ENCODE results near the gene LHFPL3.

Gene LHFPL3

DNA sequence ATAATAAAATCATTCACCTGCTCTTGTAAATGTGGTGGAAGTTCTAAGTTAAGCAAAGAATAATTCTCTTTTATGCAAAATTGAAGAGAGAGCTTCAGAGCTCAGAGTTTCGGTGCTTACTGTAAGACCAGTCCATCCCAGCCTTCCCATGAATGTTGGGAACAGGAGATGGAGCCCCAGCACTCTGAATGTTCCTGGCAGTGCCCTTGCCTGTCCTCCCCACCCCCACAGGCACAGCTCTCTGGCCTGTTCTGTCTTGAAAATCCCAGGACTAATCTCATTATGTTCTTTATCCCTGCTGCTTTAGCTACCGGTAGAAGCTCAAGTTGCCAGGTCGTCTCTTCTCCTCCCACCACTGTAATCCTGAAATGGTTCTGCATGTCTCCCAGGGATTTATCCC lies 29.1 kb upstream of the LHFPL3 start:
- ChIA-PET POLR2A (no interaction called here), CTCF (no interaction called here)
- Histone ChIP-seq H3K27ac (ENCODE audit: insufficient read depth in 1 of 2, low read depth in 1 of 2, low read length in 2 of 2, poor library complexity in 1 of 2, severe bottlenecking in 2 of 2) (no peak overlapping the region), H3K36me3 (ENCODE audit: control insufficient read depth in 4 of 4, insufficient read depth in 4 of 4, low read length in 3 of 4) (no peaks in the 10 kb centered on the region), H3K9me3 (ENCODE audit: control extremely low read depth in 1 of 5, control insufficient read depth in 4 of 5, insufficient read depth in 2 of 5, low read depth in 1 of 5, low read length in 4 of 5) (peaks cover 0 to 5% (median 0%) of the 10 kb centered on the region in 5 experiments), H3K4me1 (ENCODE audit: control extremely low read depth in 1 of 4, control insufficient read depth in 4 of 4, insufficient read depth in 4 of 4, low read length in 3 of 4) (no peaks in the 10 kb centered on the region), H3K4me3 (ENCODE audit: control insufficient read depth in 1 of 7, extremely low read depth in 1 of 7, insufficient read depth in 4 of 7, low read depth in 2 of 7, low read length in 6 of 7) (no peak overlapping the region), H3K27me3 (replicated peaks in 2 of 5; ENCODE audit: control insufficient read depth in 4 of 5, insufficient read depth in 5 of 5, low read length in 4 of 5) (no peaks in the 10 kb centered on the region)
- WGBS (ENCODE audit: insufficient coverage): 86% methylated on average over 3 of the region's 3 CpGs
- no peak for DNase-seq

DNA sequence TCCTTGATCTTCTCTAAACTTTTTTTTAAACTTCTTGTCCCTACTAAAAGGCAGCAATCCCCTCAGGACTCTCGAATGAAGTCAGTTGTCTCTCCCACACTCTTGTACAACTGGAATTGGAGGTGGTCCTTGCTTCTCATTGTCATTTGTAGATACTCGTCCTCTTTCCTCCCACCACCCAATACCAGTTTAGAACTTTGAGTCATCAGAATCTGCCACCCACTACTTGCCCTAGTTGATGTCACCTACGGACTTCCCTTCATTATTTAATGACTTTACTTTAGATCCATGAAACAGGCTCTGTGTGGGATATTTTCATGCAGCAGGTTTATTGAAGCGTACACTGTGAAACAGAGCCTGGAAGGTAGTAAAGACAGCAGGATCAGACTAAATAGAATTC lies 28.6 kb upstream of the LHFPL3 start:
- ChIA-PET POLR2A (no interaction called here), CTCF (no interaction called here)
- 68% methylated on average over 4 of the region's 4 CpGs for WGBS (ENCODE audit: insufficient coverage)
- Histone ChIP-seq H3K4me1 (ENCODE audit: control extremely low read depth in 1 of 4, control insufficient read depth in 4 of 4, insufficient read depth in 4 of 4, low read length in 3 of 4) (no peaks in the 10 kb centered on the region), H3K4me3 (ENCODE audit: control insufficient read depth in 1 of 7, extremely low read depth in 1 of 7, insufficient read depth in 4 of 7, low read depth in 2 of 7, low read length in 6 of 7) (no peak overlapping the region), H3K36me3 (ENCODE audit: control insufficient read depth in 4 of 4, insufficient read depth in 4 of 4, low read length in 3 of 4) (no peaks in the 10 kb centered on the region), H3K27ac (ENCODE audit: insufficient read depth in 1 of 2, low read depth in 1 of 2, low read length in 2 of 2, poor library complexity in 1 of 2, severe bottlenecking in 2 of 2) (no peak overlapping the region), H3K27me3 (replicated peaks in 2 of 5; ENCODE audit: control insufficient read depth in 4 of 5, insufficient read depth in 5 of 5, low read length in 4 of 5) (no peaks in the 10 kb centered on the region), H3K9me3 (ENCODE audit: control extremely low read depth in 1 of 5, control insufficient read depth in 4 of 5, insufficient read depth in 2 of 5, low read depth in 1 of 5, low read length in 4 of 5) (peaks cover 0 to 5% (median 0%) of the 10 kb centered on the region in 5 experiments)
- DNase-seq: no peak

DNA sequence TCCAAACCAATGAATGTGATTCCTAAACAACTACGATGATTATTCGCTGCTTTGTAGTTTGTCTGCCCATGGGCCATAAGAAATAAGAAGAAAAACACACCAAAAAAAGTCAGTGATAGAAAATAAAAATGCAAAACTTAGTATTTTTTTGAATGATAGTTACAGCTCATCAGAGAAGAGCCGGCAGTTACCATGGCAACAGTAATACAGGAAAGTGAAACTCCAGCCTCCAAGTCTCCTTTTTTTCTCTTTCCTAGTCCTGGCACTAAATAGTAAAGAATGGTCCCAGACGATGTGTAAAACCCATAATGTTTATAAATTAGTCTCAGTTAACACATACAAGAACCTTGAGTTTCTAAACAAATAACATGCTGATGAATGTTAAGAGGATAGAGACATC lies 21.6 kb upstream of the LHFPL3 start:
- 67% methylated on average over 1 of the region's 4 CpGs for WGBS (ENCODE audit: insufficient coverage)
- POLR2A ChIA-PET: no interaction called here
- Histone ChIP-seq H3K27me3 (replicated peaks in 2 of 5; ENCODE audit: control insufficient read depth in 4 of 5, insufficient read depth in 5 of 5, low read length in 4 of 5) (no peaks in the 10 kb centered on the region), H3K36me3 (ENCODE audit: control insufficient read depth in 4 of 4, insufficient read depth in 4 of 4, low read length in 3 of 4) (no peaks in the 10 kb centered on the region), H3K4me1 (ENCODE audit: control extremely low read depth in 1 of 4, control insufficient read depth in 4 of 4, insufficient read depth in 4 of 4, low read length in 3 of 4) (no peaks in the 10 kb centered on the region), H3K9me3 (ENCODE audit: control extremely low read depth in 1 of 5, control insufficient read depth in 4 of 5, insufficient read depth in 2 of 5, low read depth in 1 of 5, low read length in 4 of 5) (no peaks in the 10 kb centered on the region), H3K27ac (ENCODE audit: insufficient read depth in 1 of 2, low read depth in 1 of 2, low read length in 2 of 2, poor library complexity in 1 of 2, severe bottlenecking in 2 of 2) (no peak overlapping the region), H3K4me3 (ENCODE audit: control insufficient read depth in 1 of 7, extremely low read depth in 1 of 7, insufficient read depth in 4 of 7, low read depth in 2 of 7, low read length in 6 of 7) (no peak overlapping the region)
- no peak for DNase-seq
- CTCF ChIA-PET: no interaction called here

DNA sequence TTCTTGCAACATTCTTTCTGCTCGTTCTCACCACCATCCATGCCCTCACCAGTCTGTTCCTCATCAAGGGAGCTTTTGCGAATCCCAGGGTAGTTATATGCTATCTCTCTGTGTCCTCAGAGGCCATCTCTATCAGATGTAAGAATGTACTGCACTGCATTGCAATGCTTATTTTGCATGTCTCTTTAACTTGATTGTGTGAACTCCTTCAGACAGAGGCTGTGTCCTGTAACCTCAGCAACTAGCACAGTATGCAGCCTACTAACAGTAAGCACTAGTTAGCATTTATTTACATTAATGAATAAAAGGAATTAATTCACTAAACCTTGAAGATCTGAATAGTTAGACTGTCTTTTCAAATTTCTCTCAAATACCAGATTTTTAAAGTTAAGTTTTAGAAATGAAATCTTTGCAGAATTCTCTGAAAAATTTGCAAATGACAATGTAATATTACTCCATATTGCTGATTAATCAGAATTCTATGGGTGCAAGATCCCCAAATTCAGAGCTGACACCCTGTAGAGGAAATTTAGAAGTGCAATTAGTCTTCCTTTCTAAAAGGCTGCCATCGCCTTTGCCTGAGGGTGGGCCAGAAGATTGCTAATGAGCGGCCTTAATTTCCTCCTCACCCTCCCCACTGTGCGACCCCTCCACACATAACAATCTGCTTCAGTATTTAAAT lies 10.3 kb upstream of the LHFPL3 start:
- Histone ChIP-seq H3K9me3 (ENCODE audit: control extremely low read depth in 1 of 5, control insufficient read depth in 4 of 5, insufficient read depth in 2 of 5, low read depth in 1 of 5, low read length in 4 of 5) (peaks cover 2 to 11% (median 3%) of the 10 kb centered on the region in 5 experiments), H3K4me3 (ENCODE audit: control insufficient read depth in 1 of 7, extremely low read depth in 1 of 7, insufficient read depth in 4 of 7, low read depth in 2 of 7, low read length in 6 of 7) (no peak overlapping the region), H3K27me3 (replicated peaks in 2 of 5; ENCODE audit: control insufficient read depth in 4 of 5, insufficient read depth in 5 of 5, low read length in 4 of 5) (no peaks in the 10 kb centered on the region), H3K36me3 (ENCODE audit: control insufficient read depth in 4 of 4, insufficient read depth in 4 of 4, low read length in 3 of 4) (no peaks in the 10 kb centered on the region), H3K27ac (ENCODE audit: insufficient read depth in 1 of 2, low read depth in 1 of 2, low read length in 2 of 2, poor library complexity in 1 of 2, severe bottlenecking in 2 of 2) (no peak overlapping the region), H3K4me1 (ENCODE audit: control extremely low read depth in 1 of 4, control insufficient read depth in 4 of 4, insufficient read depth in 4 of 4, low read length in 3 of 4) (no peaks in the 10 kb centered on the region)
- ChIA-PET CTCF (no interaction called here), POLR2A (no interaction called here)
- WGBS (ENCODE audit: insufficient coverage): 75% methylated on average over 2 of the region's 5 CpGs
- DNase-seq: no peak

DNA sequence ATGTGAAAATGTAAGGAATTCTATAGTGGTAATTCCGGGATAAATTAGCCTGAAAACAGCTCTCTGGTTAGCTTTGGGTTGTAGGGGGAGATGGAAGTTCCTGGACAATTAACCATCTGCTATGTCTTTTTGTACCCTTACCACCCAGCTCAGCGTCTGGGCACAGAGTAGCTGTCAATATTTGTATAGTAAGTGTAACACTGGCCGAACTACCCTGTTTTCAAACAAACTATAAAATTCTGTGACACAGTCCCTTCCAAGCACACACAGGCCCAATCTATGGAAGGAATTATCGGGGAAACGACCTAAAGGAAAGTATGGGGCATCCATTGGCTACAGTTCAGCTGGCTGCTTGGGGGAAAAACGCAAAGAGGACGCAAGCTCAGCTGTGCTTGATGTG lies 869 bp upstream of the LHFPL3 start:
- ChIA-PET POLR2A (no interaction called here), CTCF (no interaction called here)
- 41% methylated on average over 5 of the region's 7 CpGs for WGBS (ENCODE audit: insufficient coverage)
- no peak overlapping the region for H3K27ac ChIP-seq (ENCODE audit: insufficient read depth in 1 of 2, low read depth in 1 of 2, low read length in 2 of 2, poor library complexity in 1 of 2, severe bottlenecking in 2 of 2)
- no peak overlapping the region for H3K4me3 ChIP-seq (ENCODE audit: control insufficient read depth in 1 of 7, extremely low read depth in 1 of 7, insufficient read depth in 4 of 7, low read depth in 2 of 7, low read length in 6 of 7)
- no peak for DNase-seq
- H3K4me1 ChIP-seq (ENCODE audit: control extremely low read depth in 1 of 4, control insufficient read depth in 4 of 4, insufficient read depth in 4 of 4, low read length in 3 of 4): peaks cover 0 to 16% (median 7%) of the 10 kb centered on the region in 4 experiments
- no peaks in the 10 kb centered on the region for H3K36me3 ChIP-seq (ENCODE audit: control insufficient read depth in 4 of 4, insufficient read depth in 4 of 4, low read length in 3 of 4)
- H3K27me3 ChIP-seq (replicated peaks in 2 of 5; ENCODE audit: control insufficient read depth in 4 of 5, insufficient read depth in 5 of 5, low read length in 4 of 5): peaks cover 7 to 79% (median 35%) of the 10 kb centered on the region in 5 experiments
- H3K9me3 ChIP-seq (ENCODE audit: control extremely low read depth in 1 of 5, control insufficient read depth in 4 of 5, insufficient read depth in 2 of 5, low read depth in 1 of 5, low read length in 4 of 5): no peaks in the 10 kb centered on the region

DNA sequence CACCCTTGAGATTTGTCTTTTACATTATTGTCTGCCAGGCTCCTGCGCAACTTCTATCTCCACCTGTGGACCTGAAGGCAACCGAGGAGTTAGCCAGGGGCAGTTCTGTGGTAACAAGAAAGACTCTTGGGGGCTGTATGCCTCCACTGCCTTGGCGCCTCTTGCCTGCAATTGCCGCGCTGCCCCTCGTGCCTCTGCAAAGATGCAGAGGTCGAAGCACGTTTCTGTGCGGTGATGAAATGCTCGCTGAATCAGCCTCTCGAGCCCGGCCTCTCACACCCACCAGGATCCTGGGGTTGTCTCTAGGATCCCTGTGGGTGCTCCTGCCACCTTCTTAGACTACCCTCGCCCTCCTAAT lies 486 bp upstream of the LHFPL3 start:
- no peaks in the 10 kb centered on the region for H3K9me3 ChIP-seq (ENCODE audit: control extremely low read depth in 1 of 5, control insufficient read depth in 4 of 5, insufficient read depth in 2 of 5, low read depth in 1 of 5, low read length in 4 of 5)
- H3K27me3 ChIP-seq (replicated peaks in 2 of 5; ENCODE audit: control insufficient read depth in 4 of 5, insufficient read depth in 5 of 5, low read length in 4 of 5): peaks cover 7 to 79% (median 35%) of the 10 kb centered on the region in 5 experiments
- 11% methylated on average over 13 of the region's 13 CpGs for WGBS (ENCODE audit: insufficient coverage)
- no peak overlapping the region for H3K4me3 ChIP-seq (ENCODE audit: control insufficient read depth in 1 of 7, extremely low read depth in 1 of 7, insufficient read depth in 4 of 7, low read depth in 2 of 7, low read length in 6 of 7)
- H3K4me1 ChIP-seq (ENCODE audit: control extremely low read depth in 1 of 4, control insufficient read depth in 4 of 4, insufficient read depth in 4 of 4, low read length in 3 of 4): peaks cover 0 to 16% (median 7%) of the 10 kb centered on the region in 4 experiments
- DNase-seq: no peak
- no peak overlapping the region for H3K27ac ChIP-seq (ENCODE audit: insufficient read depth in 1 of 2, low read depth in 1 of 2, low read length in 2 of 2, poor library complexity in 1 of 2, severe bottlenecking in 2 of 2)
- ChIA-PET CTCF (no interaction called here), POLR2A (no interaction called here)
- no peaks in the 10 kb centered on the region for H3K36me3 ChIP-seq (ENCODE audit: control insufficient read depth in 4 of 4, insufficient read depth in 4 of 4, low read length in 3 of 4)

DNA sequence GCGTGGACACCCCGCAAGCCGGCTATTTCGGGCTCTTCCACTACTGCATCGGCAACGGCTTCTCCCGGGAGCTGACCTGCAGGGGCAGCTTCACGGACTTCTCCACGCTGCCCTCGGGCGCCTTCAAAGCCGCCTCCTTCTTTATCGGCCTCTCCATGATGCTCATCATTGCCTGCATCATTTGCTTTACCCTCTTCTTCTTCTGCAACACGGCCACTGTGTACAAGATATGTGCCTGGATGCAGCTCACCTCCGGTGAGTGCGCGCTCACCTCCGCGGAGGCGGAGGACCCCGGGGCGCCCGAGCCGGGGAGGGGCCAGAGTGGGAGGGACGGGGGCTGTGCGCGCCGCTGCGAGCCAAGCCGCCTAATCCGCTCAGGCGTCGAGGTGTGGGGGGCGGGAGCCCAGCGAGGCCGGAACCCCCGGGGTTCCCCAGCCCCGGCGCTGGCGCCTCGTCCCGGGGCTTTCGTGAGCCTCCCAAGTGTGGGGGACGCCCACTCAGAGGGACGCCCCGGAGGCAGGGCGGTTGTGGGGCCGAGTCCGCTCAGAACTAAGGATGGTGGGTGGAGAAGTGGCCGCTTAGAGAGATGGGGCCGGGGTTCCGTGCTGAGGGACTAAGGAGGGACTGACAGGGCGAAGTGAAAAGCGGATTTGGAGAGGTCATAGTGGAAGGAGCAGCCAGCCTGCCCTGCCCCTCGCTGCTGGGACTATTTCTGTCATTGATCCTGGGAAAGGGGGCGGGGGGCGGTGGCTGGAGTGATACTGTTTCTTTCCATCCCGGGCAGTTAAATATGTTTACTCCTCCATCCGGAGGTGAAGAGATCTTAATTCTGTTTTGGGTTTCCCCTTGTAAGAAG lies 795 bp downstream of the LHFPL3 start:
- ChIA-PET POLR2A (no interaction called here), CTCF (no interaction called here)
- DNase-seq: peak in 1 of 3 donors; percentile 2
- no peaks in the 10 kb centered on the region for H3K36me3 ChIP-seq (ENCODE audit: control insufficient read depth in 4 of 4, insufficient read depth in 4 of 4, low read length in 3 of 4)
- under 1% methylated on average over 57 of the region's 59 CpGs for WGBS (ENCODE audit: insufficient coverage)
- H3K27ac ChIP-seq (ENCODE audit: insufficient read depth in 1 of 2, low read depth in 1 of 2, low read length in 2 of 2, poor library complexity in 1 of 2, severe bottlenecking in 2 of 2): no peak overlapping the region
- H3K27me3 ChIP-seq (replicated peaks in 2 of 5; ENCODE audit: control insufficient read depth in 4 of 5, insufficient read depth in 5 of 5, low read length in 4 of 5): peaks cover 7 to 84% (median 37%) of the 10 kb centered on the region in 5 experiments
- peaks cover 0 to 16% (median 7%) of the 10 kb centered on the region in 4 experiments for H3K4me1 ChIP-seq (ENCODE audit: control extremely low read depth in 1 of 4, control insufficient read depth in 4 of 4, insufficient read depth in 4 of 4, low read length in 3 of 4)
- peak overlapping the region in 3 of 7 experiments; percentile 44 to 52 (median 51) for H3K4me3 ChIP-seq (ENCODE audit: control insufficient read depth in 1 of 7, extremely low read depth in 1 of 7, insufficient read depth in 4 of 7, low read depth in 2 of 7, low read length in 6 of 7)
- H3K9me3 ChIP-seq (ENCODE audit: control extremely low read depth in 1 of 5, control insufficient read depth in 4 of 5, insufficient read depth in 2 of 5, low read depth in 1 of 5, low read length in 4 of 5): no peaks in the 10 kb centered on the region

Measured in common myeloid progenitor, CD34-positive (primary cell).